HepG2 (cell line): ENCODE data around the gene CYB5D1. TPM values are rescaled to one million over a fixed set of nuclear protein-coding genes. Genes with fewer than 3 reads are reported as not detected.

Source experiments
- CHD4 ChIP-seq: fragments of 200-600 bp; sonication (generic); IDR thresholded peaks from 2 replicates; pipeline ENCODE4 v1.7.0; 2017; ENCODE audit warnings: mild to moderate bottlenecking, low read length, borderline replicate concordance
- CSRNP2 ChIP-seq: sonication (generic); formaldehyde crosslinking; conservative IDR thresholded peaks from 2 replicates; pipeline ENCODE4 v1.8.0; 2022; ENCODE audit warnings: low read depth, missing genetic modification reagents
- MEIS2 ChIP-seq: sonication (generic); formaldehyde crosslinking; IDR thresholded peaks from 2 replicates; pipeline ENCODE4 v1.9.0; 2021; ENCODE audit warnings: mild to moderate bottlenecking, missing genetic modification reagents
- NFKB2 ChIP-seq: sonication (generic); formaldehyde crosslinking; IDR thresholded peaks from 2 replicates; pipeline ENCODE4 v1.4.0; 2020; ENCODE audit warnings: missing genetic modification reagents, borderline replicate concordance
- PBX3 ChIP-seq: sonication (generic); formaldehyde crosslinking; IDR thresholded peaks from 2 replicates; pipeline ENCODE4 v1.8.1; 2023; ENCODE audit warnings: missing genetic modification reagents, inconsistent platforms, borderline replicate concordance
- TP53 ChIP-seq: sonication (generic); formaldehyde crosslinking; conservative IDR thresholded peaks from 2 replicates; pipeline ENCODE4 v1.4.0; 2020; ENCODE audit warnings: missing genetic modification reagents
- ZBTB20 ChIP-seq: sonication (generic); formaldehyde crosslinking; IDR thresholded peaks from 2 replicates; pipeline ENCODE4 v1.8.1; 2023; ENCODE audit warnings: missing genetic modification reagents, low read depth, mild to moderate bottlenecking, borderline replicate concordance
- ZBTB42 ChIP-seq: sonication (generic); formaldehyde crosslinking; IDR thresholded peaks from 2 replicates; pipeline ENCODE4 v1.5.0; 2020; ENCODE audit warnings: mild to moderate bottlenecking, missing genetic modification reagents
- ZNF101 ChIP-seq: sonication (generic); formaldehyde crosslinking; IDR thresholded peaks from 2 replicates; pipeline ENCODE4 v1.4.0; 2020; ENCODE audit warnings: mild to moderate bottlenecking, low read depth, missing genetic modification reagents, borderline replicate concordance
- ZNF232 ChIP-seq: sonication (generic); formaldehyde crosslinking; IDR thresholded peaks from 2 replicates; pipeline ENCODE4 v1.4.0; 2020; ENCODE audit warnings: missing genetic modification reagents, borderline replicate concordance
- ZNF318 ChIP-seq: sonication (generic); formaldehyde crosslinking; IDR thresholded peaks from 2 replicates; pipeline ENCODE4 v1.4.0; 2020; ENCODE audit warnings: mild to moderate bottlenecking, missing genetic modification reagents
- ZNF737 ChIP-seq: sonication (generic); formaldehyde crosslinking; IDR thresholded peaks from 2 replicates; pipeline ENCODE4 v1.5.0; 2020; ENCODE audit warnings: missing genetic modification reagents, mild to moderate bottlenecking, borderline replicate concordance
- ZNF800 ChIP-seq: sonication (generic); formaldehyde crosslinking; IDR thresholded peaks from 2 replicates; pipeline ENCODE4 v1.4.0; 2020; ENCODE audit warnings: missing genetic modification reagents
- polyA plus RNA-seq, 8 experiments: library from polyadenylated mRNA; depleted of rRNA in 3 of 8; stranded (reverse) in 7 of 8; unstranded in 1 of 8; fragments of >200 nt; fragmentation: Illumina TruSeq in 4 of 8; extraction: Trizol in 4 of 8; gene quantifications; 2 replicates each; pipeline versions ENCODE4 v1.2.1 to v1.2.3, GENCODE V29; 2011 to 2016; ENCODE audit warnings: low read depth in 4 of 8, missing spikeins in 1 of 8, mixed read lengths in 1 of 8; ENCODE audit not compliant: insufficient read depth in 1 of 8
- total RNA-seq, 5 experiments: library from RNA; depleted of rRNA; stranded (reverse); fragments of >200 nt; fragmentation: Illumina TruSeq; extraction: Trizol; gene quantifications; 2 replicates each; pipeline ENCODE4 v1.2.3, GENCODE V29; 2016; ENCODE audit warnings: low read depth in 1 of 5

The CYB5D1 gene
- total and polyA plus RNA-seq, 2 of the 13 experiments (the other 11 are each of a cell fraction or from before 2014, with no cell fraction given): 8.9 to 17.0 TPM

- TF ChIP-seq ZNF800 (CRISPR knock-in tag): no peak
- TF ChIP-seq CSRNP2: no peak
- TF ChIP-seq ZNF318: no peak
- TF ChIP-seq PBX3 (CRISPR knock-in tag): no peak
- TF ChIP-seq NFKB2 (CRISPR knock-in tag): no peak
- TF ChIP-seq MEIS2: peak; percentile 21; the same call in 1 of the 2 replicates
- no peak for TF ChIP-seq ZNF101
- TF ChIP-seq ZNF232: peak; percentile 20; the same call in 1 of the 2 replicates
- no peak for TF ChIP-seq ZNF737 (CRISPR knock-in tag)
- no peak for TF ChIP-seq CHD4
- no peak for TF ChIP-seq TP53
- TF ChIP-seq ZBTB42 (CRISPR knock-in tag): 0 out of 2 replicates have a peak, but pooled peaks have one; percentile 20
- peak; percentile 77; the same call in 1 of the 2 replicates for TF ChIP-seq ZBTB20 (CRISPR knock-in tag)
Observed at GRCh38 chr17:7836596-7837407, 21.0 kb upstream of the CYB5D1 start (continued).
